Thyroid gland (tissue), 4 donors: ENCODE results near the gene OLIG1. TPM values are rescaled to one million over a fixed set of nuclear protein-coding genes. Genes with fewer than 3 reads are reported as not detected.

ENCODE experiments used
- DNase-seq, 2 donors: peaks; one replicate each; pipeline ENCODE4 v3.0.0-alpha.2; 2019
- H3K27ac ChIP-seq, 3 donors: fragments of 200-600 bp; sonication (generic); 1 replicate in 2 of 3; 2 replicates in 1 of 3; pipeline ENCODE4 v1.5.1; 2016 to 2019; ENCODE audit warnings: mild to moderate bottlenecking in 1 of 3, moderate library complexity in 1 of 3
- H3K27me3 ChIP-seq: fragments of 200-600 bp; sonication (generic); one replicate; pipeline ENCODE4 v1.5.1; 2019
- H3K36me3 ChIP-seq, 2 donors: fragments of 200-600 bp; sonication (generic); one replicate each; pipeline ENCODE4 v1.5.1; 2016 to 2019
- H3K4me1 ChIP-seq, 2 donors: fragments of 200-600 bp; sonication (generic); one replicate each; pipeline ENCODE4 v1.5.1; 2017 to 2019
- H3K4me3 ChIP-seq, 3 donors: fragments of 200-600 bp; sonication (generic); replicated peaks in 1 of 3; 1 replicate in 2 of 3; 2 replicates in 1 of 3; pipeline ENCODE4 v1.5.1; 2016; ENCODE audit warnings: mild to moderate bottlenecking in 1 of 3
- H3K9me3 ChIP-seq: fragments of 200-600 bp; sonication (generic); one replicate; pipeline ENCODE4 v1.5.1; 2017
- CTCF ChIP-seq, 6 experiments: fragments of 200-600 bp in 3 of 6; fragments of 450-650 bp in 3 of 6; sonication (generic) in 3 of 6; IDR thresholded peaks; one replicate each; pipeline ENCODE4 v1.5.1; 2016 to 2019; ENCODE audit warnings: antibody characterized with exemption in 6 of 6, mild to moderate bottlenecking in 2 of 6, inconsistent platforms in 1 of 6, moderate library complexity in 1 of 6
- POLR2A ChIP-seq, 2 donors: fragments of 450-650 bp; IDR thresholded peaks; one replicate each; pipeline ENCODE4 v1.6.1; 2017; ENCODE audit warnings: antibody characterized with exemption in 2 of 2, mild to moderate bottlenecking in 2 of 2, moderate library complexity in 1 of 2
- WGBS, 2 donors: methylation state at CpG; one replicate each; pipeline ENCODE4 v1.1.5; 2017; 5-methylcytosine and 5-hydroxymethylcytosine counted together
- intact Hi-C: fragments of 100-400 bp; cut with DNase I; formaldehyde crosslinking; loops from one replicate; pipeline ENCODE4 v1.15.1; 2023
- total RNA-seq, 4 donors: library from RNA; depleted of rRNA; stranded (reverse); fragments of >200 nt; gene quantifications; one replicate each; pipeline ENCODE4 v1.2.3, GENCODE V29; 2016

The OLIG1 gene
- total RNA-seq, 4 donors from 2014 or later, result not detected

- intact Hi-C loops, result no loop called here
- DNase-seq, result no peak
- H3K9me3 ChIP-seq, result no peaks in the 10 kb centered on the region
- no peaks in the 10 kb centered on the region for H3K36me3 ChIP-seq
- H3K27ac ChIP-seq, result no peak overlapping the region
- whole genome bisulfite sequencing, 2 donors, result 54 to 68% methylated on average over 2 of the region's 2 CpGs
- peaks cover 5% of the 10 kb centered on the region for H3K27me3 ChIP-seq
- no peaks in the 10 kb centered on the region for H3K4me1 ChIP-seq
- TF ChIP-seq CTCF (IDR thresholded peaks at IDR 0.05), result no peak
- no peak for TF ChIP-seq POLR2A (IDR thresholded peaks at IDR 0.05)
- no peak overlapping the region for H3K4me3 ChIP-seq
Observed at GRCh38 chr21:33041981-33042380, 28.0 kb upstream of the OLIG1 start.

GRCh38 chr21:33042812-33043211 lies 27.1 kb upstream of the OLIG1 start:
- 27 to 36% methylated on average over 4 of the region's 4 CpGs for WGBS, 2 donors
- Histone ChIP-seq H3K4me3 (no peak overlapping the region), H3K27ac (no peak overlapping the region), H3K36me3 (no peaks in the 10 kb centered on the region), H3K4me1 (no peaks in the 10 kb centered on the region), H3K9me3 (no peaks in the 10 kb centered on the region), H3K27me3 (peaks cover 5% of the 10 kb centered on the region)
- DNase-seq, result peak; percentile 13 to 17
- TF ChIP-seq POLR2A (IDR thresholded peaks at IDR 0.05), result no peak
- no peak for TF ChIP-seq CTCF (IDR thresholded peaks at IDR 0.05)
- intact Hi-C loops, result no loop called here

DNA sequence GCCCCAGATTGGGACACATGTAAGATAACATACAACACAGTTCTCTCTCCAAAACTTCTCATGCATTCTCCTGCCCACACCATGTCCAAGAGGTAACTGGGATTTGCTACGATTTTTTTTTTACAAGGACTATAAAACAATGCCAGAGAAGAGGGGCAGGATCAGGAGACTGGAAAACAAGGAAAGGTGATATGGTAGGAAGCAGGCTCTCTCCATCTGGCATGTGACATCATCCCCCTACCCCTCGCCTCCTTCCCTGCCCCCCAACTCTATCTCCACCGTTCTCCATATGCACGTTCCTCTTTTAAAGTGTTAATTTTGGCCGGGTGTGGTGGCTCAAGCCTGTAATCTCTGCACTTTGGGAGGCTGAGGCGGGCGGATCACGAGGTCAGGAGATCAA lies 23.5 kb upstream of the OLIG1 start:
- Histone ChIP-seq H3K27me3 (no peaks in the 10 kb centered on the region), H3K9me3 (no peaks in the 10 kb centered on the region), H3K36me3 (no peaks in the 10 kb centered on the region), H3K4me3 (no peak overlapping the region), H3K27ac (no peak overlapping the region), H3K4me1 (no peaks in the 10 kb centered on the region)
- DNase-seq, result no peak
- 67 to 71% methylated on average over 8 of the region's 8 CpGs for WGBS, 2 donors
- no peak for TF ChIP-seq POLR2A (IDR thresholded peaks at IDR 0.05)
- TF ChIP-seq CTCF (IDR thresholded peaks at IDR 0.05), result no peak
- intact Hi-C loops, result no loop called here

DNA sequence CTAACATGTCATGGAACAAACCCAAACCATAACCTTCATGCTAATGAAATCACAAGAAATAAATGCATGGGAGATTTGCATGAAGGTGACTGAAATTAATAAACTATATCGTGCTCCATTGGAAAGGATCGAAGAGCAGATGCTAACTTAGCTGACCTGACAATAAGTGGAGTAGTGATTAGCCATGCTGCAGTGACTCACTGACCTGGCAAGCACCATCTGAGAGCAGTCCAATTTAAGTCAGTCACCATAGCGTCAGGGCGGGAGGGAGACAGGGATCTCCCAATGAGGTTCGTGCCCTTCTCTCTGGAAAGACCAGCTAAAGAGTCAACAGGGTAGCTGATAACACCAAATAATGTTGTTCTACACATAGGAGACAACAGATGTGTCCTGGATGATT lies 22.7 kb upstream of the OLIG1 start:
- WGBS, 2 donors, result 84 to 90% methylated on average over 5 of the region's 5 CpGs
- no peak overlapping the region for H3K4me3 ChIP-seq
- H3K9me3 ChIP-seq, result no peaks in the 10 kb centered on the region
- H3K27me3 ChIP-seq, result no peaks in the 10 kb centered on the region
- no peaks in the 10 kb centered on the region for H3K4me1 ChIP-seq
- TF ChIP-seq POLR2A (IDR thresholded peaks at IDR 0.05) (no peak), CTCF (IDR thresholded peaks at IDR 0.05) (no peak)
- no peak overlapping the region for H3K27ac ChIP-seq
- intact Hi-C loops, result no loop called here
- no peaks in the 10 kb centered on the region for H3K36me3 ChIP-seq
- no peak for DNase-seq

- Histone ChIP-seq H3K27ac (no peak overlapping the region), H3K4me1 (no peaks in the 10 kb centered on the region), H3K27me3 (no peaks in the 10 kb centered on the region), H3K36me3 (no peaks in the 10 kb centered on the region), H3K4me3 (no peak overlapping the region), H3K9me3 (no peaks in the 10 kb centered on the region)
- no peak for TF ChIP-seq POLR2A (IDR thresholded peaks at IDR 0.05)
- TF ChIP-seq CTCF (IDR thresholded peaks at IDR 0.05), result no peak
- intact Hi-C loops, result no loop called here
- DNase-seq, result no peak
- 84 to 88% methylated on average over 16 of the region's 16 CpGs for WGBS, 2 donors
Observed at GRCh38 chr21:33051925-33052324, 18.0 kb upstream of the OLIG1 start.
